Adrenal gland (tissue), 12 donors: Measurements from ENCODE around the gene GDAP2. TPM values are rescaled to one million over a fixed set of nuclear protein-coding genes. Genes with fewer than 3 reads are reported as not detected.

Source experiments
- DNase-seq, 7 donors: peaks; one replicate each; pipeline ENCODE4 v3.0.0-alpha.2; 2019 to 2020
- H3K27ac ChIP-seq, 5 donors: fragments of 200-600 bp; sonication (generic) in 4 of 5; 1 replicate in 3 of 5; 2 replicates in 2 of 5; pipeline versions ENCODE4 v1.5.1 to v1.8.0; 2016 to 2020; ENCODE audit warnings: mild to moderate bottlenecking in 1 of 5
- H3K27me3 ChIP-seq: fragments of 200-600 bp; 2 replicates; pipeline ENCODE4 v1.8.0; 2021
- H3K36me3 ChIP-seq, 2 donors: fragments of 200-600 bp; replicated peaks in 1 of 2; 1 replicate in 1 of 2; 2 replicates in 1 of 2; pipeline versions ENCODE4 v1.5.1 to v1.8.0; 2018 to 2022
- H3K4me1 ChIP-seq, 2 donors: fragments of 200-600 bp; replicated peaks in 1 of 2; 1 replicate in 1 of 2; 2 replicates in 1 of 2; pipeline versions ENCODE4 v1.5.1 to v1.8.0; 2018 to 2021
- H3K4me3 ChIP-seq, 4 donors: fragments of 200-600 bp; sonication (generic) in 3 of 4; one replicate each; pipeline ENCODE4 v1.5.1; 2016 to 2018
- H3K9me3 ChIP-seq, 3 donors: fragments of 200-600 bp; sonication (generic) in 1 of 3; replicated peaks in 1 of 3; 1 replicate in 2 of 3; 2 replicates in 1 of 3; pipeline versions ENCODE4 v1.5.1 to v1.8.0; 2016 to 2021
- POLR2A ChIP-seq, 2 donors: fragments of 450-650 bp; IDR thresholded peaks; one replicate each; pipeline ENCODE4 v1.6.1; 2017; ENCODE audit warnings: antibody characterized with exemption in 2 of 2, mild to moderate bottlenecking in 2 of 2, moderate library complexity in 1 of 2
- WGBS, 4 donors: extraction: QIAGEN DNeasy Blood & Tissue Kit in 2 of 4; methylation state at CpG; one replicate each; pipeline versions ENCODE4 v1.1.5 to v1.1.7; 2013 to 2017; 5-methylcytosine and 5-hydroxymethylcytosine counted together
- intact Hi-C, 2 donors: fragments of 100-400 bp; cut with DNase I; formaldehyde crosslinking; loops; one replicate each; pipeline versions ENCODE4 v1.14.1 to v1.15.0; 2022 to 2023
- polyA plus RNA-seq, 3 donors: library from polyadenylated mRNA; stranded (reverse); fragments of 200-250 nt in 2 of 3; fragments of 350-450 nt in 1 of 3; fragmentation: Illumina TruSeq in 1 of 3; extraction: RNeasy Lipid Tissue Mini Kit (QIAGEN cat#74804) in 1 of 3; gene quantifications; one replicate each; pipeline ENCODE4 v1.2.3, GENCODE V29; 2013 to 2014
- total RNA-seq, 9 donors: library from RNA; depleted of rRNA in 4 of 9; stranded (reverse); fragments of >200 nt in 4 of 9; fragments of 120-200 nt in 1 of 9; fragmentation: NEBNext Ultra II Directional in 1 of 9; extraction: Animal tissue kit (Norgen Biotek cat#: 25700) in 1 of 9; gene quantifications; one replicate each; pipeline versions ENCODE4 v1.1.0 to v1.2.4, GENCODE V29; 2013 to 2023
- TF ChIP-seq, protein P1 (sequence below), 6 experiments: fragments of 450-650 bp in 4 of 6; fragments of 200-600 bp in 2 of 6; sonication (generic) in 1 of 6; IDR thresholded peaks; 1 replicate in 5 of 6; 2 replicates in 1 of 6; pipeline versions ENCODE4 v1.5.1 to v1.8.0; 2016 to 2021; ENCODE audit warnings: antibody characterized with exemption in 6 of 6, mild to moderate bottlenecking in 2 of 6, moderate library complexity in 1 of 6
- donor health status: healthy with polysubstance abuse.
- donor health status: Bipolar disorder and iron deficiency.
- donor health status: DM: yes; HTN: yes; CAD: no.
- donor health status: DM: no; HTN: no; CAD: no.
- donor health status: DM: no; HTN: no; CAD: no.
- donor health status: DM: yes; HTN: yes; CAD: no.

Gene GDAP2
- total and polyA plus RNA-seq, 12 donors: 2.2 to 34.2 (median 22.4) TPM

DNA sequence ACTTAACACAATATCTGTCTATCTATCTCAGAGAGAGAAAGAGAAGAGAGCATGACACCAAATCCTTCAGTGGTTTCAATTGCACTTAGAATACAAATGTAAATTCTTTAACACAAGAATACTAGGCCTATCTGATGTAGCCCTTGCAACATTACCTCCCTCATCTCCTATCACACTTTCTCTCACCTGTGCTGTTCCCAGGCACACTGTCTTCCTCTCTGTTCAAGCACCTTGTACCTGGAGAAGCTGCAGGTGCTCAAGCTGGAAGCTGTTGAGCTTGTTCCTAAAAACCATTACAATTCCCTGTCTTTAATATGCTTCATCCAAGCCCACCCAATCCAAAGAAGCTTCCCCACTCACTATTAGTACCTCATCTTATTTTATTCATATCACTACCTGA lies 97.0 kb downstream of the GDAP2 start:
- DNase-seq: no peak

DNA sequence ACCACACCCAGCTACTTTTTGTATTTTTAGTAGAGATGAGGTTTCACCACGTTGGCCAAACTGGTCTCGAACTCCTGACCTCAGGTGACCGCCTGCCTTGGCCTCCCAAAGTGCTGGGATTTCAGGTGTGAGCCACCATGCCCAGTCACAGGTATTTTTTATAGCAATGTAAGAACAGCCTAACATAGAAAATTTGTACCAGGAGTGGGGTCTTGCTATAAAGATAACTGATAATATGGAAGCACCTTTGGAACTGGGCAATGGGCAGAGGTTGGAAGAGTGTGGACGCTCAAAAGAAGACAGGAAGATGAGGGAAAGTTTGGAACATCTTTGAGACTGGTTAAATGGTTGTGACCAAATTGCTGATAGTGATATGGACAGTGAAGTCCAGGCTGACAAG lies 99.2 kb downstream of the GDAP2 start:
- H3K36me3 ChIP-seq: no peaks in the 10 kb centered on the region
- H3K27ac ChIP-seq: no peak overlapping the region
- no peaks in the 10 kb centered on the region for H3K27me3 ChIP-seq
- WGBS, 4 donors: 72 to 96% (median 91%) methylated on average over 4 of the region's 4 CpGs
- peaks cover 0 to 9% of the 10 kb centered on the region in 2 donors for H3K4me1 ChIP-seq
- intact Hi-C loops: no loop called here
- H3K9me3 ChIP-seq: no peaks in the 10 kb centered on the region
- H3K4me3 ChIP-seq: no peak overlapping the region
- no peak for DNase-seq
- TF ChIP-seq, protein P1, sequence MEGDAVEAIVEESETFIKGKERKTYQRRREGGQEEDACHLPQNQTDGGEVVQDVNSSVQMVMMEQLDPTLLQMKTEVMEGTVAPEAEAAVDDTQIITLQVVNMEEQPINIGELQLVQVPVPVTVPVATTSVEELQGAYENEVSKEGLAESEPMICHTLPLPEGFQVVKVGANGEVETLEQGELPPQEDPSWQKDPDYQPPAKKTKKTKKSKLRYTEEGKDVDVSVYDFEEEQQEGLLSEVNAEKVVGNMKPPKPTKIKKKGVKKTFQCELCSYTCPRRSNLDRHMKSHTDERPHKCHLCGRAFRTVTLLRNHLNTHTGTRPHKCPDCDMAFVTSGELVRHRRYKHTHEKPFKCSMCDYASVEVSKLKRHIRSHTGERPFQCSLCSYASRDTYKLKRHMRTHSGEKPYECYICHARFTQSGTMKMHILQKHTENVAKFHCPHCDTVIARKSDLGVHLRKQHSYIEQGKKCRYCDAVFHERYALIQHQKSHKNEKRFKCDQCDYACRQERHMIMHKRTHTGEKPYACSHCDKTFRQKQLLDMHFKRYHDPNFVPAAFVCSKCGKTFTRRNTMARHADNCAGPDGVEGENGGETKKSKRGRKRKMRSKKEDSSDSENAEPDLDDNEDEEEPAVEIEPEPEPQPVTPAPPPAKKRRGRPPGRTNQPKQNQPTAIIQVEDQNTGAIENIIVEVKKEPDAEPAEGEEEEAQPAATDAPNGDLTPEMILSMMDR (IDR thresholded peaks at IDR 0.05): no peak
- TF ChIP-seq POLR2A (IDR thresholded peaks at IDR 0.05): no peak

More for the DNA sequence above, 97.0 kb downstream of the GDAP2 start:
- Histone ChIP-seq H3K36me3 (no peaks in the 10 kb centered on the region), H3K27ac (no peak overlapping the region), H3K4me3 (no peak overlapping the region), H3K4me1 (no peaks in the 10 kb centered on the region), H3K9me3 (no peaks in the 10 kb centered on the region), H3K27me3 (no peaks in the 10 kb centered on the region)
- TF ChIP-seq, protein P1 (IDR thresholded peaks at IDR 0.05): no peak
- TF ChIP-seq POLR2A (IDR thresholded peaks at IDR 0.05): no peak
- intact Hi-C loops: no loop called here

DNA sequence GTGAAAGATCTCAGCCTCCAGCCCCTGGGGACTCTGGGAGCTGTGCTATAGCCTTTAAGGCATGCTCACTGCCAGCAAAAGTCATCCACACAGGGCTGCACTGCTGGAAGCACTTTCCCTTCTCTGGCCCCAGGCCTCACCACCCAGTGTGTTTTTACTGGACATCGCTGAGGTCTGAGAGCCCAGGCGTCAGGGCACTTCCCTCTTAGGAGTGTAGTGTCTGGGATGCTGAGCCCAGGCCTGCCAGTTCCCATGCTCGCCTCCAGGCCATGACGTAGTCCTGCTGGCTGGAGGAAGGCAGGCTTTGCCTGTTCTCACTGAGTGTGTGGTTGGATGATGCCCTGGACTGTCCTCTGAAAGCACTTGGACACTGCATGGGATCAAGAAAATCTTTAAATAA lies 101.2 kb downstream of the GDAP2 start:
- Histone ChIP-seq H3K4me1 (peaks cover 0 to 9% of the 10 kb centered on the region in 2 donors), H3K27me3 (no peaks in the 10 kb centered on the region), H3K4me3 (no peak overlapping the region), H3K27ac (no peak overlapping the region), H3K9me3 (no peaks in the 10 kb centered on the region), H3K36me3 (no peaks in the 10 kb centered on the region)
- peak in 4 of 7 donors; percentile 10 to 58 (median 30) for DNase-seq
- TF ChIP-seq POLR2A (IDR thresholded peaks at IDR 0.05): no peak
- TF ChIP-seq, protein P1 (IDR thresholded peaks at IDR 0.05): no peak
- intact Hi-C loops: no loop called here
- WGBS, 4 donors: 70 to 78% (median 73%) methylated on average over 4 of the region's 4 CpGs; no CpG with 5 or more reads in 1 of the 4 donors

DNA sequence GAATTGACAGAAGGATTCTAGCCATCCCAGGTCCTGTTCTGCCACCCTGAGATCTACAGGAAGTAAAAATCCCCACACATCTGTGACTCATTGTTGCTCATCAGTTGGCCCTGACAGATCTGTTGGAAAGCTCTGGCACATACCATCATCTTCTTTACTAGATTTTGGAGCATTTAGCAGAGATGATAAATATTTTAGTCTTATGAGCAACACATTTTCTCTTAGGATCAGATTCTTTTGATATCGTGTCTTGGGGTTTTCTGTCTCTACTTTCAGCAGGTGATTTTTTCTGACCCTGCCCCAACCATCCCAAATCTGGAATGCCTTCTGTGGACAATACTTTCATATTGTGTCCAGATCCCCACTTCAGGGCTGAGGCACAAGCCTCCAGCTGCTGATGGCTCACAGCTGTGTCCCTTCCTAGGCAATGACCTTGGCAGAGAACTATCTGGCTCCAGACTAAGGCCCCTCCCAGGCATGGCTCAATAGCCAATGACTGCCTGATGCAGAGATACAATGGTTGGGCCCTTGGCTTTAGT lies 102.8 kb downstream of the GDAP2 start:
- Histone ChIP-seq H3K27ac (peak overlapping the region in 2 of 5 donors; percentile 76 to 77), H3K27me3 (no peaks in the 10 kb centered on the region), H3K4me1 (peaks cover 0 to 9% of the 10 kb centered on the region in 2 donors), H3K36me3 (no peaks in the 10 kb centered on the region), H3K9me3 (no peaks in the 10 kb centered on the region), H3K4me3 (no peak overlapping the region)
- DNase-seq: peak; percentile 35 to 84 (median 73)
- no peak for TF ChIP-seq POLR2A (IDR thresholded peaks at IDR 0.05)
- TF ChIP-seq, protein P1 (IDR thresholded peaks at IDR 0.05): no peak
- 23 to 55% (median 27%) methylated on average over 1 of the region's 1 CpG for WGBS, 4 donors
- intact Hi-C loops: no loop called here
